ENCODE measurements around the gene KBTBD8. TPM values are rescaled to one million over a fixed set of nuclear protein-coding genes. Genes with fewer than 3 reads are reported as not detected.
A peak's percentile ranks its signal among the peaks of the same experiment; 100 is the strongest.

The KBTBD8 gene, protein sequence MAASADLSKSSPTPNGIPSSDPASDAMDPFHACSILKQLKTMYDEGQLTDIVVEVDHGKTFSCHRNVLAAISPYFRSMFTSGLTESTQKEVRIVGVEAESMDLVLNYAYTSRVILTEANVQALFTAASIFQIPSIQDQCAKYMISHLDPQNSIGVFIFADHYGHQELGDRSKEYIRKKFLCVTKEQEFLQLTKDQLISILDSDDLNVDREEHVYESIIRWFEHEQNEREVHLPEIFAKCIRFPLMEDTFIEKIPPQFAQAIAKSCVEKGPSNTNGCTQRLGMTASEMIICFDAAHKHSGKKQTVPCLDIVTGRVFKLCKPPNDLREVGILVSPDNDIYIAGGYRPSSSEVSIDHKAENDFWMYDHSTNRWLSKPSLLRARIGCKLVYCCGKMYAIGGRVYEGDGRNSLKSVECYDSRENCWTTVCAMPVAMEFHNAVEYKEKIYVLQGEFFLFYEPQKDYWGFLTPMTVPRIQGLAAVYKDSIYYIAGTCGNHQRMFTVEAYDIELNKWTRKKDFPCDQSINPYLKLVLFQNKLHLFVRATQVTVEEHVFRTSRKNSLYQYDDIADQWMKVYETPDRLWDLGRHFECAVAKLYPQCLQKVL
- 4.3 TPM for polyA plus RNA-seq (ENCODE audit: insufficient read length)

DNA sequence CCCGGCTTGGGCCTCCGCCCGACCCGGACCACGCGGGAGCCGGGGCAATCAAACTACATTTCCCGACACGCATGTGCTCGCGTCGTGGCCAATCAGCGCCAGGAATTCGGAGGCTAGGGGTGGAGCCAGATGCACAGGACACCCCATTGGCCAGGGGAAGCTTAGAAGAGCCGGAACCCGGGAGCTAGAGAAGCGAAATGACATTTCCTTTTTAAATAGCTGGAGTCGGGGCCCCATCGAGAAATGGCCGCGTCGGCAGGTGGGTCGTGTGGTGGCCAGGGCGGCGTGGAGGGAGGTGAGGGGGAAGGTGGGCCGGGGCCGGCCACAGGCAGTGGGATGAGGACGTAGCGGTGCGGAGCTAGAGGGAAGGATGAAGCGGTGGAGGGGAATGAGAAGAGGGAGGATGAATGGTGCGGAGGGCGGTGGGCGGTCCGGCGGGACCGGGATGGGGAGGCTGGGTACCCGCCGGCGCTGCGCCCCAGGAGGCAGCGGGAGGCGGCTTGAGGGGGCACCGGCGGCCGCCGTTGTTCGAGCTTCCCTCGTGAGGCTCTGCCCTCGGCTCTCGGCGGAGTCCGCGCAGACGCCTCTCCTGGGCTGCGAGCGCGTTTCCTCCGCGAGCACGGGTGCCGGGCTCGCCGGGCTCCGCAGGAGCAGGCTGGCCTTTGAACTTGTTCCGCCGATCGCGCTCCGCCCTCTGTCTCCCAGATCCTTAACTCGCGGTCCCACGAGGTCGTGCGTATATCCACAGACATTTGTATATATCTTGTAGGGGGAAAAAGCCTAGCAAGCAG is at the start of gene KBTBD8:
Gene KBTBD8 (plus strand): TSS at position 195 of the 791 bp plus-strand sequence. CDS start 49 bp downstream, at position 244.
- DNase-seq (ENCODE audit: low read depth): peak; percentile 98

DNA sequence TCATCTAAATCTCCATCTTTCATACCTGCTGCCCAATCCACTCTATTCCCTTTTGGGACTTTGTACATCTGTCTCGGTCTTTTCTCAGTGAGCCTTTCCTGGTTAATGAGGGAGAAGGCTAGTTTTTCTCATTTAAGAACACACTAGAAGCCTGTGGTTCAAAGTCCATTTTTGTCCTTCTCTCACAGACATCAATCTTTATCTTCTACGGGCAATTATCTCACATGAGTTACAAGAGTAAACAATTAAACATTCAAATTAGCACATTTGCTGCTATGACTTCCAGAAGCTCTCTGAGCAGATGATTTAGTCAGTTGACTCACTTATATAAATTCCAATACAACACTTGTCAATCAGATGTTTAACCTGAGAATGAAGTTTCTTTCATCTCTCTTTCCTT is 49.3 kb upstream of the KBTBD8 start:
- no peak for DNase-seq (ENCODE audit: low read depth)

DNA sequence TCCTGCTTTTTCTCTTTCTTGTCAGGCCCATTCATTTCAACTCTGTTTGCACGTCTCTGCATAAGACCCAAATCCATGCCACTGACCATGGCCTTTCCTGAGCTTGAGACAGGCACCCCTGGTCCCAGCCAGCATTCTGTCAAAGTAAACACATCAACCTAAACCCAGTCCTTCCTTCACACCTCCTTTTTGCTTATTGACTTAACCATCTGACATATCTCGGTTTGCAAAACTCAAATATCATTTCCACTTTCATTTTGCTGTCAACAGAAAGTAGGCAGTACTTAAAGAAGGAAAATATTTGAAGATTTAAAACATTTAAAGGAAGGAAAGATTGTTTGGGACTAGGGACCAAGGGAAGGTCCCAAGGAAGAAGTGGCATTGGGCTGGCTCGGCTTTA is 48.2 kb upstream of the KBTBD8 start:
- DNase-seq (ENCODE audit: low read depth): no peak

DNA sequence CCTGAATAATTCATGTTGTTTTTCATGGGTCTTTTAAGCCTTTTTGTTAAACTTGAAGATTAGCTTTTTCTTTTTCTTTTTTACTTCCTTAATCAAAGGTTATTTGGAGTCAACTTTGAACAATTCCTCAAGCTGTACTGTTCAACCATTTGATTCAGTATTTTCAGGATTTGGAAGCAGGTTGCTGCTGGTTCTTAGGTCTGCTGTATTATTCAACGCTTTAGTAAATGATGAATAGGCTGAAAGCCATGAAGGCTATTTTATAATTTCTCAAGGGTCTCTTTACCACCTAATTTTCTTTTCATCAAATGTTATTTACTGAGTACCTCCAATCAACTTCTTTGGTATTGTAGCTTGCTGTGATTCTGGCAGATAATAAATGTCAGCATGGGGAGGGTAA is 45.8 kb upstream of the KBTBD8 start:
- DNase-seq (ENCODE audit: low read depth): no peak

DNA sequence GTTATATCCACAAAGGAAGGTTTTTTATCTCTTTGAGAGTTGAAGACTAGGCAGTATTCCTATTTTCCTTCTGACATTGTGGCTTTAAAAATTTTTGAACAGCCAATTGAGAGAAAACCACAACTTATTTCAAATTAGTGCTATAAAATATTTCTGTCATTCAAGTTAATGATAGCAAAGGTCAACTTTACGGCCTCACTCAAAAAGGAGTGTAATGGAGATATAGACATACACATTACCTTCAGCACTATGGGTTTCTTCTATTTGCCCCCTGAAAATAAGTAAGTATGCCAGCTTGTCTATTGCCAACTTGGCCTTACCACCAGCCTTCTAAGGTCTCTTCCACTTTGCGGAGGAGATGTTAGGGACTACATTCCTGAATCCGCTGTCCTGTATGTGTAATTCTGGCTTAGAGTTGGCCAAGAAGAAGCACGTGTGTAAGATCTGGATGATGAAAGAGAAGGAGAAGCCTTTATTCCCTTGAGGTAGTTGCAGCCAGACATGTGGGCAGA is 44.1 kb upstream of the KBTBD8 start:
- DNase-seq (ENCODE audit: low read depth): no peak

DNA sequence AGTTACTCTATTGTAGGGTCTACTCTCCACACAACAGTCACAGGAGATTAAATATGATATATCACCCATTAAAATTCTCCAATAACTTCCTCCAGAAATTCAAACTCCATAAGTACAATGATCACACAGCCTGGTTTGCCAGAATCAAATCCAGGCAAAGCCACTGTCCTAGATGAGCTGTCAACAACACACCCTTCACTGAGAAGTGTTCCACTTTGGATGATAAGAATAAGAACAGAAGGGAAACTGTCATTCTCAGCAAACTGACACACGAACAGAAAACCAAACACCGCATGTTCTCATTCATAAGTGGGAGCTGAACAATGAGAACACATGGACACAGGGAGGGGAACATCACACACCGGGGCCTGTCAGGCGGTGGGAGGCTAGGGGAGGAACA is 41.4 kb upstream of the KBTBD8 start:
- DNase-seq (ENCODE audit: low read depth): no peak

DNA sequence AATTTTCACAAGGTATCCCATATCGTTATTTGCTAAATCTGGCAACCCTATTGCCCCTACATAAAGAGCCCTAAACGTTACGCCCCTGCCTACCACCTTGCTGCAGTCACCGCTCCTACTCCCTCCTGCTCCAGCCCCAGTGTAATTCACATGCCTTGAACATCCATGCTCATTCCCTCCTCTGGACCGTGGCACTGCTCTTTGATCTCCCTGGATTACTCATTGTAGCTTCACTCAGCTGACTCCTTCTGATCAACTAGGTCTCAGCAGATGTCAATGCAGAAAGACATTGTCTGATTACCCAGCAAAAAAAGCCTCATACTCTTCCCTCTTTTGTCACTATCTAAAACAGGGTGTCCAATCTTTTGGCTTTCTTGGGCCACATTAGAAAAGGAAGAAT is 40.7 kb upstream of the KBTBD8 start:
- no peak for DNase-seq (ENCODE audit: low read depth)

DNA sequence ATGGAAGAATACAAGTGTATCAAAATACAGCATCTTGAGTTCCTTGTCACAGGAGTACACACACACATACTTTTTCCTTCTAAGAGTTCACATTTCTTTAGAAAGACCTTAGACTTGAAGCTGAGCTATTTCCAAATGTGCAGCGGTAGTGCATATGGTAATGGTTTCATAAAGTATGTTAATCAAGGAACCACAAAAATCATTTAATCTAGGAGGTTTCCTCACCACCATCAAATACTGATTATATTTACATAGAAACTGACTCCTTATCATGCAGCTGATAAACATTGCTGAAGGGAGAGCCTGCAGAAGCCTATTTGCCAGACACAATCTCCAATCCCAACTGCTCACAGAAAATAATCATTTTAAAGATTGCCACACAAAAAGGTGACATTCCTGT is 40.0 kb upstream of the KBTBD8 start:
- no peak for DNase-seq (ENCODE audit: low read depth)

DNA sequence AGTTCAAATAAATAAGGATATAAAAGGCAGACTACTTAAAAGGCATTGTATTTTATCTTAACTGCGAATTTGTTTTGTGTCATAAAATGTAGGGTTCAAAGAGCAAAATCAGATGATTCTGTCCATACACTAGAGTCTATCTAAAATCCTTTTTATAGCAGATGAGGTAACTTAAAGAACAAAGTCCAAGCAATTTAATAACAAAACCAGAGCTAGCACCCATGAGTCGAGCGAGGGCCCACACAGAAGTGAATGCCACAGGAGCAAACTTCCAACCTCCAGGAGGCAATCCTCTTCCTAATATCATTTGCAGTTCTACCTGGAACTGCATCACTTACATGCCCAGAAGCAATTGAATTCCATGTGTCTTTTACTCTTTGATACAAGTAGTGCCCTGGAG is 35.4 kb upstream of the KBTBD8 start:
- no peak for DNase-seq (ENCODE audit: low read depth)

DNA sequence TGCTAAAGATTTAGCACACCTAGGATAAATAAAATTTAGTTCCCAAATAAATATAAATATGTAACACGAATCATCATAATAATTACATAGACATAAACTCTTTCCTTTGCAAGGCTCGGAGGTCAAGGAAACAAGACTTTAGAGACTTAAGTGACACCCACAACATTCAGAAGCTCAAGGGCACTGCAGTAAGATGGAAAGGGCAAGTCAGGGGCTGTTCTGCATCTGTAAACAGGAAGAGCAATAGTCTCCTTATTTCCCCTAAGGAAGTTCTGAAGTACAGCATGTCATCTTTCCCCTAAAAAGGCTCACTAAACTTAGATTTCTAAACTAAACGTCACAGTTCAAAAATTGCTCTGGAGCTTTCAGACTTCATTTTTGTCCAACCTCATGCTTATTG is 26.9 kb upstream of the KBTBD8 start:
- no peak for DNase-seq (ENCODE audit: low read depth)

DNA sequence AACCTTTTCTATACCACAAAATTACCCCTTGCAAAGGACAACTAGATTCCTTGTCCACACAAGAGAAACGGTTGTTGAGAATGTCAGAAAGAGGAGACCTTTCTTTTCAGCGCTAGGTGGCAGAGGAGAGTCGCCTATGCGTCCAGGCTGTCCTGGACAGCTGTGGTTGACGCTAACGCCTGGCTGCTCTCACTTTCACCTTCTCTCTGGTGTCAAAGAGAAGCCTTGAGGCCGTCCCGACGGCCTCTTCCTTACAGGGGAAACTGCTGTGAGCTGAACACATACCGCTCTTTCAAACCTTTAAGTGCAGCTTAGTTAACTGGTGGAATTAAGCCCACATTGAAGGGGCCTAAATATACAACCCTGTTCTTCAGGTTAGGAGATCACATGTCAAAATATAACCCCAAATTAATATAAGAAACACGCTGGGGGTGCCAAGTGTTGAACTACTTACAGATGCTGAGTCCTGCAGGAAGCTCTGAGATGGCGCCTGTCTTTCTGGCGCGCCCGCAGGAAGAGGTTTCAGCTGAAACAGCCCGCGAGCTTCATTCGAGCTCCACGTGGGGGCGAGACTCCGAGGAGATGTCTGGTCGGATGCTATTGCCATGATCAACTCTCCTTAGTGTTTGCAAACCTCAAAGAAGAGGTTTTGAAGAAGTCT is 26.1 kb upstream of the KBTBD8 start:
- DNase-seq (ENCODE audit: low read depth): peak; percentile 85

DNA sequence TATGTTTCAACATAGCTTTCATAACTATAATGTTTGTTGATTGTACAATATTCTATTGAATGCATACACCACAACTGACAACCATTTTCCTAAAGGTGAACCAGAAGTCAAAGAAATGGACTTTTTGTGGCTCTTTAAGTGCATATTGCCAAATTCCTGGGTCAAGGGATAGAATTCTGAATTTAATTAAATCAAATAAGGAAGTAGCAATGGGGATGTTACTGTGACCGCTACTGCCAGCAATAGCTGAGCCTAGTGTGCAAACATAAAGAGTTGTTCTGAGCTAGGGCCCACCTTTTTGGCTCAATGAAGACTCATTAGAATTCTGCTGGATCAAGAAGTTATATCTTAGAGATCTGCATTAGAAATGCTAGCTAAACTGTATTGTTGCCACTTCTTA is 17.3 kb upstream of the KBTBD8 start:
- DNase-seq (ENCODE audit: low read depth): no peak

DNA sequence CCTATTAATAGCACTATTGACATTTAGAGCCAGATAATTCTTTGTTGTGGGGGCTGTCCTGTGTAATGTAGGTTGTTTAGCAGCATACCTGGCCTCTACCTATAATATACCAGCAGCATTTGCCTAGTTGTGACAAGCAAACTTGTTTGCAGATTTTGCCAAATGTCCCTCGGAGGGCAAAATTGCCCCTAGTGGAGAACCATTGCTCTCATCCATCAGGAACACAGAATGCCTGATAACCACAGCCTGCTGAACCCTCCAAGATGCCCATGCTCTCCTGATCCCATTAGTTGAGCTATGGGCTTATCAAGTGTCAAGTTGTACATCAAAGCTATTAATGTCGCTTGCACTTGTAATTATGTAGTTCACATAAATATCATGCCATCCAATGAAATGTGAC is 15.0 kb upstream of the KBTBD8 start:
- no peak for DNase-seq (ENCODE audit: low read depth)

DNA sequence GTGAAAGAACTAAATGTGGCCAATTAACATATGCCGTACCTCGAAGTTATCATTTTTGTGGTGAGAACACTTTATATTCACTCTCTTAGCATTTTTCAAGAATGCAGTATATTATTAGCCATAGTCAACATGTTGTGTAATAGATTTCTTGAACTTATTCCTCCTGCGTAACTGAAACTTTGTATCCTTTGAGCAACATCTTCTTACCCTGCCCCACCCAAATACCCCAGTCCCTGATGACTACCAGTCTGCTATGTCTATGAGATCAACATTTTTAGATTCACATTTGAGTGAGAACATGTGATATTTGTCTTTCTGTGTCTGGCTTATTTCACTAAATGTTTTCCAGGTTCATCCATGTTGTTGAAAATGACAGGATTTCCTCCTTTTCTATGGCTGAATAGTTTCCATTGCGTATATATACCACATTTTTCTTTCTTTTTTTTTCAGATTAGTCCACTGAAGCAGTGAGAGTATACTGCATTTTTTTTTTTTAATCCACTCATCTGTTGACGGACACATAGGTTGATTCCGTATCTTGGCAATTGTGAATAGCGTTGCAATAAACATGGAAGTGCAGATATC is 12.7 kb upstream of the KBTBD8 start:
- no peak for DNase-seq (ENCODE audit: low read depth)

DNA sequence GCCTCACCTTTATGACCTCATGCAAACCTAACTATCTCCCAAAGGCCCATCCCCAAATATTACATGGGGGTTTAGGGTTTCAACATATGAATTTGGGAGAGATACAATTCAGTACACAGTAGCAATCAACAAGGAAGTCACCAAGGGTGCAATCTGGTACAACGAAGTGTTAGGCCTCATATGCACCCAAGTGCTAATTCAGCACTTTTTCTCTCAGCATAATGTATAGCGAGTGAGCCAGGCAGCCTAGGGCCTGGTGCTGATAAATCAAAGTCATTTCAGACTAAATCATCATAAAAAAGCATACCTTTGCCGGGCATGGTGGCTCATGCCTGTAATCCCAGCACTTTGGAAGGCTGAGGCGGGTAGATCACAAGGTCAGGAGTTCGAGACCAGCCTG is 11.7 kb upstream of the KBTBD8 start:
- no peak for DNase-seq (ENCODE audit: low read depth)

DNA sequence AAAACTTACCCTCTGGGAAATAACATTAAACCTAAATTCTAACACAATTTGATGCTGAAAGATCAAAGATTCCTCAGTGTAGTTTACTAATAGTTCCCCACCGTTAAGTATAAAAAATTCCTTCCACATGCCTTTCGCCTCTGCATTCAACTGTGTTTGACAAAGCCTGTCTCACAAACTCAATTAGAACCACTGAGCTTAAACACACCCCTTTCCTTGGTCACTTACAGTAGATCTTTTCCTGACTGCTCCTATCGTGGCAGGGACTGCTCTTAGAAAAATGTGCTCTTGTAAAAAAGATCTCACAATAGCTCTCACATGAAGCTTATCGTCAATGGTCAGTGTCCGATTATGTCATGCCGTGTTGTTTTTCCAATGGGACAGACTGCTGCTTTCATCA is 8.9 kb upstream of the KBTBD8 start:
- no peak for DNase-seq (ENCODE audit: low read depth)

DNA sequence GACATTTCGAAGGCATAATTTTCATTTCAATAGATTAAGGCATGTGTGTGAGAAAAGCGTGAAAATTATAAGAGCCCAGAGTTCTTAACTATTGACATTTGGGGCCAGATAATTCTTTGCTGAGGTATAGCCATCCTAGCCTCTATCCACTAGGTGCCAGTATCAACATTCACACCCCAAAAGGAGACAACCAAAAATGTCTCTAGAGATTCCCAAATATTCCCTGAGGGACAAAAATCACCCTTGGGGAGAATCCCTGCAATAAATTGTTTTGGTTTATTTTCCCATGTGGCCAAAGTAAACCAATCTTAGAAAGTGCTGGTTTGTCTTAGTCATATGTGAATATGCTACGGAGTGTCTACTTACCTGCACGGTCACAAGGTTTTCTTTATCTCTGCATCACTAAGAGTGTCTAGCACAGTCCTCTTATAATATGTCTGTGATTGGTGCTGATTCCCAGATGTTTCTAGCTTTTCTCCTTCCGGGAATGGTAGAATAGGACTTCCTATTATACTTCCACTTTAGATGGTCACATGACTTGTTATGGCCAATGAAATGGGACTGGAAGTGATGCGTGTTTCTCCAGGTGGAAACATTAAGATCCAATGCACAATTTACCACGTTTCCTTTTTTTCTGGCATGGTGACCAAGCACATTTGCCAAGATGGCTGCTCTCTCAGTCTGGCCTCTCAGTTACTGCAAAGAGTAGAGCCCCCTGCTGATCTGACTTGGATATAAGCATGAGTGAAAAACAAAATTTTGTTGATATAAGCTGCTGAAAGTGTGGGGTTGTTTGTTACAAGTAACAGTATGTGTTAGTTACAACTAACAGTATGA is 8.0 kb upstream of the KBTBD8 start:
- DNase-seq (ENCODE audit: low read depth): no peak

DNA sequence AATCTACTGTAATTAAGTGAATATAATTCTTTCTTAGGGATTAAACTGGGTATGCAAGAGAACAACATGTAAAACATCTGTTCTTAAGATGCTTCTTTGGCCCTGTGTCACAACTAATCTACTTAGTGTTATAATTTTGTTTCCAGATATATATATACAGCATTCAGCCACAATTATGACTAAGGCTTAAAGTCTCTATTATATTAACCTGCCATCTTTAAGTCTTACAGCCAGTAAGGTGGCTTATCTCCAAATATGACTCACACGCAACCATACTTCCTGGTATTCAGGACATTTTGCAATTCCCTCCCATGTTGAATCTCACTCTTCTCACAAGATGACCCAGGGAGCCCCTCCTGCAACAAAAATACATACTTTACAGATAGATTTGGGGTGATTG is 6.6 kb upstream of the KBTBD8 start:
- no peak for DNase-seq (ENCODE audit: low read depth)

DNA sequence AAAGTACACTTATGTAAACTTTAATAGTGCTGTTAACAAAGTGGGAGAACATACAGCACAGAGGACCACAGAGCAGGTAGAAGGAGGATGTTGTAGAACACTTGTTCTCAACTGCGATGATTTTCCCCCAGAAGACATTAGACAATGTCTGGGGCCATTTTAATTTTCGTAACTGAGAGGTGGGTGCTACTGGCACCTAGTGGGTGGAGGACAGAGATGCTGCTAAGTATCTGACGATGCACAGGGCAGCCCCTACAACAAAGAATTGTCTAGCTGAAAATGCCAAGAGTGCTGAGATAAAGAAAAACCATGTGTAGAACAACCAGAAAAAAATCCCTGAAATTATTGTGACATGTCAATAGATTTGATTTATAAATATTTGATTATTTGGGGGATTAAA is 5.0 kb upstream of the KBTBD8 start:
- no peak for DNase-seq (ENCODE audit: low read depth)

DNA sequence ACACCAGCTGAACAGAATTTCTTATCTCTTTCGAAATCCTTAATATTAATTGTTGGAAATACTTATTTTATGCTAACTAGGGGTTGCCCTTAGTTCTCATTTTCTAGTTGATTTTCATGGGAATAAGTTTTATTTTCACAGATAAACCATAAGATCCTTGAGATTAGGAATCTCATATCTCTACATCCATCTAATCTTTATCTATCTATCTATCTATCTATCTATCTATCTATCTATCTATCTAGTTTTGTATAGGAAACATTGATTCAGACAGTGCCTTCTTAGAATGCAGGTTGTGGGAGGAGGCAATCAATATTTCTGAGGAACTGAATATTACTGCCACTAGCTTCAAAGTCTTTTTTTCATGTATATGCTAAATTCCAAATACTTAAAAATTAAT is 3.5 kb upstream of the KBTBD8 start:
- DNase-seq (ENCODE audit: low read depth): no peak

DNA sequence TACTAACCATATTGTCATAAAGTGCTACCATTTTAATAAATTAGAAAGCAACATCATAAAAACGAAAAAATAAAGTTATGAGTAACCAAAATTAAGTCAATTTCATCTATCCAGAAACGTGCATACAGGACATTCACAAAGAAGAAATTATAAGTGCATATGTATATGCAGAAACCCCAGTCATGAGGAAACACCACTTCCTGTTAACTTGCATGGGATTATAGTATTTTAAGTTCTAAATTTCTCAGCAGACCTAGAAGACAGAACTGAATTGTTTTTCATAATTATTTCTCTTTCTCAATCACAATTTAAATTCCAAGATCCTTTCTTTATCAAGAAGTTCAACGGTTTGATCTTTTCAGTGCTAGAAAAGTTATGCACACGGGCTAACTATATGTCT is 1.4 kb upstream of the KBTBD8 start:
- no peak for DNase-seq (ENCODE audit: low read depth)
